Esophagus muscularis mucosa (tissue), 4 donors: Measurements from ENCODE around the gene SLC44A5.

ENCODE experiments used
- CTCF ChIP-seq, 3 experiments: fragments of 200-600 bp in 2 of 3; fragments of 450-650 bp in 1 of 3; sonication (generic) in 2 of 3; IDR thresholded peaks; one replicate each; pipeline ENCODE4 v1.5.1; 2017 to 2019; ENCODE audit warnings: antibody characterized with exemption in 3 of 3, mild to moderate bottlenecking in 2 of 3, moderate library complexity in 1 of 3
- EP300 ChIP-seq: sonication (generic); formaldehyde crosslinking; IDR thresholded peaks from one replicate; pipeline ENCODE4 v1.6.1; 2017; ENCODE audit warnings: antibody characterized with exemption
- POLR2AphosphoS5 ChIP-seq, 2 donors: sonication (generic); formaldehyde crosslinking; IDR thresholded peaks; one replicate each; pipeline ENCODE4 v1.6.1; 2017; ENCODE audit warnings: antibody characterized with exemption in 2 of 2

- TF ChIP-seq CTCF (IDR thresholded peaks at IDR 0.05) (no peak), POLR2AphosphoS5 (IDR thresholded peaks at IDR 0.05) (no peak), EP300 (no peak)
Observed at GRCh38 chr1:75471252-75471651, 139.7 kb downstream of the SLC44A5 start.
